ENCODE results near the gene ZNF526.

The ZNF526 gene

DNA sequence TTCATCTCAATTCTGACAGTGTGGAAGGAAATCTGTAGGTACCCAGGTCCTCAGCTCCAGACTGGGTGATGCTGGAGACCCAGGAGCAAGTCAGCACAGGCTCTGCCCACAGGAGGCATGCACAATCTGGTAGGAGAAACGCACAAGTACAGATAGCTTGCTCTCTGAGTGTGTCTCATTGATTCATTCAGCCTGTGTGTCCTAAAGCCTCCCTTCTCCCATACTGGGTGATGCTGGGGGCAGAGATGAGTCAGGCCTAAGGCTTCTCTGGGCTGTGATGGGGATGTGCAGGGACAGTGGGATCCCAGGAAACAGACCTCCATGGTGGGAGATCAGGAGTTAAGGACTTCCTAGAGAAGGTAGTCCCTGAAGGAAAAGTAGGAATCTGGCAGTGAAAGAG lies 6.8 kb downstream of the ZNF526 start:
- DNase-seq, result no peak

- DNase-seq, result no peak
Observed at GRCh38 chr19:42228641-42229040, 8.5 kb downstream of the ZNF526 start.

DNA sequence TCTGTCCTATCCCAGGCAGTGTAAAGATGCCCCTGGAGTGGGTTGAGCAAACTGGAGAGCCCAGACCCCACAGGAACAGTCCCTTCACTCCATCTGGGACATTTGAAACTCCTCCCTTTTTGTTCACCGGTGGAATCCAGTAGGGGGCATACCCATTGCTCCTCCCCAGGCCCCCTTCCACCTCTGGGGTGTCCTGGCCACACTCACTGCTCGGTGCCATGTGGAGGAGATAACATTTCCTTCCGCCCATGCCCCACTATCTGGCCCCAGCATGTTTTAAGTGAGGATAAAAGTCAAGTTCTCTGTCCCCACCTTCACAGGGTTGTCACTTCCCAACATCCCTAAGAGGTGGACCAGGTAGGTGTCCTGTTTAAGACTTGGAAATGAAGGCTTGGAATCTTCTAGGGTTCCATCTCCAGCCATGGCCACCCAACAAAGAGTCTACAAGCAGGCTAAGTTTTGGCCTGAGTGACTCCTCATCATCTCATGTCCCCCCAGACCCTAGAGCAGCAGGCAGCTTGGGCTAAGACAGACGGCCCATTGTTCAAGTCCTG lies 9.3 kb downstream of the ZNF526 start:
- no peak for DNase-seq

GRCh38 chr19:42229855-42230351 lies 9.8 kb downstream of the ZNF526 start:
- DNase-seq, result no peak

GRCh38 chr19:42230571-42230970 lies 10.5 kb downstream of the ZNF526 start:
- DNase-seq, result no peak

DNA sequence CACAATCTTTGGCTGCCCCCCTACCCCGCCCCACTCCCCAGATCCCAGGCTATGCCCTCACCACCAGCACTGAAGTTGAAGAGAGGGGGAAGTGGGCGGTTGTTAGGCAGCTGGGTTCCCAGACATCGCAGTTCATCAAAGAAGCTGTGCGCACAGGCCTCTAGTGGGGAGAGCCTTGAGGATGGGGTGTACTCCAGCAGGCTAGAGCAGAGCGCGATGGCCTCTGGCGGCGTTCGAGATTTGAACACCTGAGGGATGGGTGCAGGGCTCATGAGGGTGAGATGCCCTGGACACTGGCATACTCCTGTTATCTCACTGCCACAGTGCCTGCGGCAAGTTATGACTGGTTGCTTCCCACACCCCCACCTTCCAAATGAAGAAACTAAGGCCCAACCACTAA lies 12.3 kb downstream of the ZNF526 start:
- DNase-seq, result no peak

DNA sequence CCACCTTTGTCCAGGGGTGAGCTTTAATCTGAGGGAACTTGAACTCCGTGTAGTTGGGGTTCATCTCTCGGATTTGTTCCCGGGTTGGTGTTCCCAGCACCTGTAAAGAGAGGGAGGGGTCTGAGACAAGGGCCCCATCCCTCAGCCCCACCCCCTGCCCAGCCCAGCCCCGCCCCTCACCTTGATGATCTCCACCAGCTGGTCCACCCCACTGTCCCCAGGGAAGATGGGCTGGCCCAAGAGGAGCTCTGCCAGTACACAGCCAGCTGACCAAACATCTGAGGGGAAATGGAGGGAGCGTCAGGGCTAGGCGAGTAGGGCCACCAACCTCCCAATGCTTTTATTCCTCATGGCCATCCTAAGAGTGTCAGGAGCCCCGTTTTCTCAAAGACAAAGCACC lies 13.0 kb downstream of the ZNF526 start:
- DNase-seq, result no peak

DNA sequence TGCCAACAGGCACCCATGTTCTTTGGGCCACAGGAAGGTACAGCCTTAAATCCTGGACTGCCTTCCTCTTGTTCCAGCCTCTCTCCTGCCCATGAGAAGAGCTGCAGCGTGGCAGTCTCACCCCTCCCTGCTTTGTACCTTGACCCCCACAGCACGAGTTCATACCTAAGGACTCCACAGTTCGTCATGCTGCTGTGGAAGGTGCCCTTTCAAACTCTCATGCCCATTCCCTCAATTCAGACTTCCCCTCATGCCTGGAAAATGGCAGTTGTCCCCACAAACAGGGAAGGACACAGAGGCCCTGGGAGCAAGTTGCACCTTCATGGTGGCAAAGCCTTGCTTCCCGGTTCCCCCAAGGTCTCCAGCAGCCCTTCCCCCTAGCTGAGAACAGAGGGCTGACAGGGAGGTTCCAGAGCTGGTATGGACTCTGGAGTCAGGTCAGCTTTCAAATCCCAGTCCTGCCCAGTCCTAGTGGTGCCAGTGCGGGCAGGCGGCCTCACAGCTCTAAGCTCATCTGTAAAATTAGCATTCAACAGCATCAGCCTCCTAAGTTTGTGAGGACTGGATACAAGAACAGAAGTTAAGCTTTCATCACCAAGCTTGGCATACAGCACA lies 13.7 kb downstream of the ZNF526 start:
- no peak for DNase-seq

- no peak for DNase-seq
Observed at GRCh38 chr19:42234364-42234763, 14.3 kb downstream of the ZNF526 start.

- no peak for DNase-seq
Observed at GRCh38 chr19:42235181-42235580, 15.1 kb downstream of the ZNF526 start.

DNA sequence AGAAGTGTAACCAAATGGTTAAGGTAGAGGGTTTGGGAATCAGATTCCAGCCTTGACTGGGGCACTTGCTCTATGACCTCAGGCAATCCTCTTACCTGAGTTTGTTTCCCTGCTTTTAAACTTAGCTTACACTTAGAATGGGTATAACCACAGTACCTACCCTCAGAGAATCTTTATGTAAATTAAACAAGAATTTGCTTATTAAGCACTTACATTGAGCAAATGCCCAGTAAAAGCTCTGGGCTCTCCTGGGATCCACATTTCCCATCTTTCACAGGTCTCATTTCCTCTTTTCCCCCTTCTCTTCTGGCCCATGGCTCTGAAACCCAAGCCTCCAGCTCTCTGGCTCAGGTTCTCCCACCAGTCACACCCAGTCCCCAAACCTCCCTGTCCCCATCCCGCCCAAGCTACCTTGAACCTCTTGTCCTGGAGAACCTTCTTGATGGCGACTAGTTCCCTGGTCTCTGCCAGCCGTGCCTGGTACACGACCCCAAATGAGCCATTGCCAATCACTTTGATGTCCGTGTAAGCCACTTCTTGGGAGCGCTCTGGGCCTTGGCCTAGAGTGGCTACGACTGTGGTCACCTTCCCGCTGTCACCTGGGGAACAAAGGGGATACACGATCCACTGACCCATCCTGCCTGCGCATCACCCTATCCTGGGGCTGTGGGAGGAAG lies 19.6 kb downstream of the ZNF526 start:
- no peak for DNase-seq

DNA sequence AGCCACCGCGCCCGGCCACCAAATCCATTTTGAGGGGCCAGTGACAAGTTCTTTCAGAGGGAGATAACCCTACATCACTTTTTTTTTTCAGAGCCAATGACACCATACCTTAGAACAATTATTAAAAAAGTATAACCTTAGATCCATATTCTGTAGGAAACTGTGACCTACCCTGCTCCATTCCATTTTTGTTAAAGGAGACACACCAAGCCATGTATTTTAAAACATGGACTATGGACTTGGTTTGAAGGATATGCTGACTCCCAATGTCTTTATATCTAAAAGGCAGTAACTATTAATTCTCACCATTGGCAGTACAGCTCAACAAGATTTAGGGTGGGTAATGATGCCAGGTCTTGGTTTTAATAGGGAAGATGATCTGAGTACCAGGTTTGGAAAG lies 21.2 kb downstream of the ZNF526 start:
- no peak for DNase-seq

DNA sequence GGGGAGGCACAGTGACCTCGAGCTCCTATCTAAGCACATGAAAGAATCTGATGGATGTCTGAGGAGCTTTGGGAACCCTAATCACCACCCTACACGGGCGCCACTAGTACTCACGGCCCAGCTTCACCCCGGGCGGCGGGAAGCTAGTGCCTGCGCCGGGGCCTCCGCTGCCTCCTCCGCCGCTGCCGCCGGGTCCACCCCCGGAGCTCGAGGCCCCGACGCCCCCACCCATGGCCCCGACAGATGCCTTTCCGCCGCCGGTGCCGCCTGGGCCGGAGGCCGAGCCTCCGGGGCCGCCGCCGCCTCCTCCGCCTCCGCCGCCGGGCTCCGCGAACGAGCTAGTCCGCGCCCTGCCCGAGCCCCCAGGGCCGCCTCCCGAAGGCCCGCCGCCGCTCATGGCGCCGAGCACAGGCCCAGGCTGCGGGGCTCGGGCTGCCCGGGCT lies 22.0 kb downstream of the ZNF526 start:
- DNase-seq, result no peak

DNA sequence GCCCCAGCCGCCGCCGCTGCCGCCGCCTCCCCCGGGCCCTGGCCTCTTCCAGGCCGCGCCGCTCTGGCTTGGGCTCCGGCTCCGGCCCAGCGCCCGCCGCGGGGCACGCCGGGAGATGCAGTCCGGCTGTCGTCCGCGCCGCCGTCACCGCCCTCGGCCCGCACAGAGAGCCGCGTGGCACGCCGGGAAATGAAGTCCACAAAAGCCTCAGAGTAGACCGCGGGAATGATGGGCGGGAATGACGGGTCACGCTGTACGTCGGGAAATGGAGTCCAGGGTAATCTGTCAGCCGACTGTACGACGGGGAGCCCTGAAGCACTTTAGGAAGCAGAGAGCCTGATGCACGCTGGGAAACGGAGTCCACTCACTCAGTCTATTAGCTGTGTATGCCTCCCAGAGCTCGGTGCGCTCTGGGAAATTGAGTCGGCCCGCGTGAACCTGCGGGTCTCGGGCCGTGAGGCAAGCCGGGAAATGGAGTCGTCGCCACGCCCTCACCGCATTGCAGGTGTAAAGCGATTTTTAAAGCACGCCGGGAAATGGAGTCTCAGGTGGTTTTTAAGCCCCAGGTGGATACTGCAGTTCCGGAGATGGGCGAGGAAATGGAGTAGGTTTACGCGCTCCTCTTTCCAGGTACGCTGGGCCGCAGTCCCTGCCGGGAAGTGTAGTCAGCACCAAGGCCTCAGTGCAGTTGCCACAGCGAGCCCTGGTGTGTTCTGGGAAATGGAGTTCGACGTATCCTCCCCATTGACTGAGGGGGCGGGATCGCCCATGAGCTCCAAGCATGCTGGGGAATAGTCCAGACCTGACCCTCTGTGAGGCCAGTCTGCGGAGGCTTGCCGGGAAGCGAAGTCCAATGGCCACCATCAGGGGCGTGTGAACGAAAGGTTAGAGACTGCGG lies 22.6 kb downstream of the ZNF526 start, which contains the start of gene GSK3A:
Gene GSK3A (minus strand): TSS at position 91 of the 898 bp plus-strand sequence. CDS start 137 bp downstream, outside the sequence.
- peak; percentile 96 for DNase-seq

- peak; percentile 89 for DNase-seq
Observed at GRCh38 chr19:42244347-42245220, 24.5 kb downstream of the ZNF526 start.

GRCh38 chr19:42245231-42245630 lies 25.1 kb downstream of the ZNF526 start:
- DNase-seq, result no peak

- DNase-seq, result no peak
Observed at GRCh38 chr19:42246143-42246921, 26.2 kb downstream of the ZNF526 start.

- DNase-seq, result no peak
Observed at GRCh38 chr19:42246922-42247639, 27.0 kb downstream of the ZNF526 start.

DNA sequence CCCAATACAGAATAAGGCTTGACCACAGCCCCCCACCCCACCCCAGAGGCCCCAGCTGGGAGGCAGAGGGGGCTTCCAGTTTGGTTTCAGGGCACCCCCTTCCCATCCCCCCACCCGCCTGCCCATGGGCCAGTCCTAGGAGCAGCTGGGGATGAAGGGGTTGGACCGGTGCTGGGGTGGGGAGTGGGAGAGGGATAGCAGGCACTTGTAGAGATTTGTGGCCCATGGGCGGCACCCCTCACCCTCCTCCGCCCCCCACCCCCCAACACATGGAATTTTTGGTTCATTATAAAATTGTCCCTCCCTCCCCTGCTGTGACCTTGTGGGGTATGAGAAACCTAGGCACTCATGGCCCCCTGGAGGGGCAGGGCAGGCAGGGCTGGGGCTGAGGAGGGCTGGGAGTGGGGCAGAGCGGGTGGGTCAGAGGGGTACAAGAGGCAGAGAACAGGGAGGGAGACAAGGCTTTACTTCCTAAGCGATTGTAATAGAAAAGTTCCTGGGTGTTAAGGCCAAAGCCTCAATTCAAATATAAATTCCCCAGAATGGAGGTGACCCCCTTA lies 27.6 kb downstream of the ZNF526 start:
- no peak for DNase-seq
